ENCODE data around the gene CACNA1C. TPM values are rescaled to one million over a fixed set of nuclear protein-coding genes. Genes with fewer than 3 reads are reported as not detected.

The CACNA1C gene
- total and polyA plus RNA-seq, 8 donors = 0.31 to 55.8 (median 7.2) TPM

DNA sequence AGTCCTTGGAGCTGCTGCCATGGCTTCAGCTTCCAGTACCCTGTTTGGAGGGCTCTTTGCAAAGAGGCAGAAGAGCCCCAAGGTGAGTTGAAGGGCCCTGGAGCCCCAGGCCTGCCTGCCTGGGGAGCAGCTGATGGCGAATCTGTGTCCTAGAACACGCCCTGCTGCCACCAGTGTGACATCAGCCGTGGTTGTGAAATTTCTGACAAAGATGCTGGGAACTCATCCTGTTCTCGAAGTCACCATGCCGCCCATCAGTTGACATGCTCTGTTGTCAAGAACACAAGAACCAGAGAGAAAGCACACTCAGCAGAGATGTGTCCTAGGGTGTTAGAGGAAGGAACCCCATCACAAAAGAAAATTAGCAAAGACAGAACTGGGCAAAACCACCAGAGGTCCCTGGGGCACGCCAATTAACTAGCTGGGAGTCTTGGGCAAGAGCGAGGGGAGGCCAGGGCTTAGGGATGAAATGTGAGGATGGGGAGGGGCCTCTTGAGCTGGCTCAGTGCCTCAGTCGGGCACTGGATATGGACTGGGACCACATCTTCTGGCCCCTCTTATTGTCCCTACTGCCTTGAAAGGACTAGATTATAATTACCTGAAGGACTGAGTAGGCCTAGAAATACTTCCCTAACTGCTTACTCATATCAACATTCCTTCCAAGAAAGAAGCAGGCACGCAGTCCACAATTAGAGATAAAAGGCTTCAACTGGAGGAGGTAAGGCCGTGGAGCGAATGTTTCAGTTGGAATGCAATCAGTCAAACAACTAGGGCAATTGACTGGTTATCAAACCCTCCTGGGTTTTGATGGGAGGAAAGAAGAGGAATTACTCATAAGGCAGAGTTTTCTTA lies 163.1 kb downstream of the CACNA1C start:
- Histone ChIP-seq H3K9me3 (no peaks in the 10 kb centered on the region), H3K4me3 (no peak overlapping the region), H3K36me3 (no peaks in the 10 kb centered on the region), H3K27ac (no peak overlapping the region), H3K27me3 (no peaks in the 10 kb centered on the region), H3K4me1 (peaks cover 0 to 18% (median 0%) of the 10 kb centered on the region in 4 donors)
- TF ChIP-seq POLR2A (IDR thresholded peaks at IDR 0.05) (no peak), EP300 (IDR thresholded peaks at IDR 0.05) (no peak), POLR2AphosphoS5 (IDR thresholded peaks at IDR 0.05) (no peak)
- TF ChIP-seq, protein P1, sequence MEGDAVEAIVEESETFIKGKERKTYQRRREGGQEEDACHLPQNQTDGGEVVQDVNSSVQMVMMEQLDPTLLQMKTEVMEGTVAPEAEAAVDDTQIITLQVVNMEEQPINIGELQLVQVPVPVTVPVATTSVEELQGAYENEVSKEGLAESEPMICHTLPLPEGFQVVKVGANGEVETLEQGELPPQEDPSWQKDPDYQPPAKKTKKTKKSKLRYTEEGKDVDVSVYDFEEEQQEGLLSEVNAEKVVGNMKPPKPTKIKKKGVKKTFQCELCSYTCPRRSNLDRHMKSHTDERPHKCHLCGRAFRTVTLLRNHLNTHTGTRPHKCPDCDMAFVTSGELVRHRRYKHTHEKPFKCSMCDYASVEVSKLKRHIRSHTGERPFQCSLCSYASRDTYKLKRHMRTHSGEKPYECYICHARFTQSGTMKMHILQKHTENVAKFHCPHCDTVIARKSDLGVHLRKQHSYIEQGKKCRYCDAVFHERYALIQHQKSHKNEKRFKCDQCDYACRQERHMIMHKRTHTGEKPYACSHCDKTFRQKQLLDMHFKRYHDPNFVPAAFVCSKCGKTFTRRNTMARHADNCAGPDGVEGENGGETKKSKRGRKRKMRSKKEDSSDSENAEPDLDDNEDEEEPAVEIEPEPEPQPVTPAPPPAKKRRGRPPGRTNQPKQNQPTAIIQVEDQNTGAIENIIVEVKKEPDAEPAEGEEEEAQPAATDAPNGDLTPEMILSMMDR (IDR thresholded peaks at IDR 0.05) = no peak
- intact Hi-C loops (cut with DNase I; ENCODE audit: low total_unique reads) = no loop called here
- 75 to 84% (median 81%) methylated on average over 11 of the region's 11 CpGs for WGBS, 5 donors
- DNase-seq = no peak

DNA sequence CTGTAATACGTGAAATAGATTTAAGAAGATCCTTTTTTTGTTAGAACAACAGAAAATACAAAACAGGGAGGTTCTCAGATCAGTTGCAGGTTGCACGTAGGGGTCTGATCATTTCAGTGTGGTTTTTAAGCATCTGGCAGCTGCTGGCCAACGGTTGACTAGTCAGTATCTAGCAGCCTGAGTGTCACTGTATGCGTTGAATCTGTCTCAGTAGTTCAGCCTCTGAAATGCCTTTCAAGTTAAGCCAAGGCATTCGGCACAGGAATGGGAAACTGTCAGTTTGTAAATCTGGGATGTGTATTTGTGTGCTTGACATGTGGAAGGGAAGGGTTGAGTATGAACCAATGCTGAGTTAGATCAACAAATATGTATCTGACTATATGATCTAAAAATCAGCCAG lies 165.9 kb downstream of the CACNA1C start:
- H3K27me3 ChIP-seq = no peaks in the 10 kb centered on the region
- no peaks in the 10 kb centered on the region for H3K36me3 ChIP-seq
- no peak for TF ChIP-seq EP300 (IDR thresholded peaks at IDR 0.05)
- no peak for TF ChIP-seq POLR2A (IDR thresholded peaks at IDR 0.05)
- TF ChIP-seq, protein P1 (IDR thresholded peaks at IDR 0.05) = no peak
- no peak for TF ChIP-seq POLR2AphosphoS5 (IDR thresholded peaks at IDR 0.05)
- peaks cover 0 to 5% (median 0%) of the 10 kb centered on the region in 4 donors for H3K4me1 ChIP-seq
- intact Hi-C loops (cut with DNase I; ENCODE audit: low total_unique reads) = no loop called here
- no peak overlapping the region for H3K4me3 ChIP-seq
- DNase-seq = no peak
- no peaks in the 10 kb centered on the region for H3K9me3 ChIP-seq
- no peak overlapping the region for H3K27ac ChIP-seq
- 73 to 81% (median 79%) methylated on average over 5 of the region's 5 CpGs for WGBS, 5 donors

DNA sequence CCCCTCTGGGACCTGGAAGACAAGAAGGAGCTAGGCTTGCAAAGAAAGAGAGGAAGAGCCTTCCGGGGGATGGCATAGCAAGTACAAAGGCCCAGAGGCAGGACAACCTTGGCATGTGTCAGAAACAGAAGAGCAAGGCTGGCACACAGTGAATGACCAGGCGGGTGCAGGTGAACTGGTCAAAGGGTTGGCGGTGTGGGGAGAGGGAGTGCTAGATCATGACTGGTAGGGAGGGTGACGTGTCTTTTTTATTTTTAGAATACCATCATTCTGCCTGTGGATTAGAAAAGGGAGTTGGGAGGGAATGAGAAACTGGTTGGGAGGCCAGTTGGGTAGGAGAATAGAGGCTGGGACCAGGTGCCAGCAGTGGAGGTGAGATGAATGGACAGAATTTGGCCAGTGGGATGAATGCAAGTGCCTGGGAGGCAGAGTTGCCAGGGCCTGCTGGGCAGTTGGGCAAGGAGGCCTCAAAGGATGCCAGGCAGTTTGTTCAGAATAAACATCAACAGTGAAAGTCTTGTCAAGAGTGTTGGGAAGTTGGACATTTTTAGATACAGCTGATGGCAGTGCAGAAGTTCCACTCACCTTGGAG lies 168.3 kb downstream of the CACNA1C start:
- no peak for DNase-seq
- TF ChIP-seq POLR2A (IDR thresholded peaks at IDR 0.05) (no peak), EP300 (IDR thresholded peaks at IDR 0.05) (no peak)
- TF ChIP-seq, protein P1 (IDR thresholded peaks at IDR 0.05) = no peak
- H3K4me1 ChIP-seq = no peaks in the 10 kb centered on the region
- H3K27ac ChIP-seq = no peak overlapping the region
- intact Hi-C loops (cut with DNase I; ENCODE audit: low total_unique reads) = no loop called here
- no peaks in the 10 kb centered on the region for H3K36me3 ChIP-seq
- WGBS, 5 donors = 81 to 93% (median 90%) methylated on average over 4 of the region's 4 CpGs
- no peak overlapping the region for H3K4me3 ChIP-seq
- H3K9me3 ChIP-seq = no peaks in the 10 kb centered on the region
- no peaks in the 10 kb centered on the region for H3K27me3 ChIP-seq

DNA sequence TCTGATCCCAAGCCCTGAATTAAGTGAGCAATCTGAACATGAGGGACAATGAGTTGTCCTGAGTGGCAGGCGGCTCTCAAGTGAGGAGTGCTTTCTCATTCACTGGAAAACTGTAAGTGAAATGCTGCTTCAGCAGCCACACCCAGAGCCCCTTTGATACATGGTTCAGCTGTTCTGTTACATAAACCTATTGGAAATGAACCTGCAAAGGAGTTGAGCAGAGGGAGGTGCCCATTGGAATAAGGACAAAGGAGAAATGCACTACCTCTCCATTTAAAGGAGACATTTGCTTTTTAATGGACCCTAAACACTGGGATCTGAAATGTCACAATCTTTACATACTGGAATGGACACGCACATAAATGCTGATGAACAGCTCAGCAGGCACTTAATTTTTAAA lies 169.9 kb downstream of the CACNA1C start:
- WGBS, 5 donors = 68 to 95% (median 92%) methylated on average over 2 of the region's 2 CpGs
- no peak overlapping the region for H3K4me3 ChIP-seq
- H3K36me3 ChIP-seq = no peaks in the 10 kb centered on the region
- no peaks in the 10 kb centered on the region for H3K27me3 ChIP-seq
- intact Hi-C loops (cut with DNase I; ENCODE audit: low total_unique reads) = no loop called here
- no peak overlapping the region for H3K27ac ChIP-seq
- H3K4me1 ChIP-seq = no peaks in the 10 kb centered on the region
- H3K9me3 ChIP-seq = no peaks in the 10 kb centered on the region
- no peak for DNase-seq
- TF ChIP-seq, protein P1 (IDR thresholded peaks at IDR 0.05) = no peak
- TF ChIP-seq POLR2AphosphoS5 (IDR thresholded peaks at IDR 0.05) (no peak), POLR2A (IDR thresholded peaks at IDR 0.05) (no peak), EP300 (IDR thresholded peaks at IDR 0.05) (no peak)
